Natural killer cell treated with Interleukin-12 subunit alpha and Interleukin-12 subunit beta and Interleukin-15 and Interleukin-18, amount 100 ng/mL, for 72 hours (primary cell): ENCODE measurements around the gene VSTM2A. TPM values are rescaled to one million over a fixed set of nuclear protein-coding genes. Genes with fewer than 3 reads are reported as not detected.
"Not testable (repeated sequence)": the region's sequence is repeated elsewhere in the genome, so short reads cannot be mapped to it uniquely, and the experiment has no call there.

Source experiments
- ATAC-seq, 2 donors: fragments of 150-1000 bp; cut with Tn5 transposase in 1 of 2; sonication (Bioruptor Pico), chemical (Tn5 transposase) in 1 of 2; 2 replicates each; pipeline ENCODE4 v1.10.0; 2021
- DNase-seq: peaks from one replicate; pipeline ENCODE4 v3.0.0; 2022; ENCODE audit warnings: low spot score
- H3K27ac Mint-ChIP-seq, 2 donors: 1 replicate in 1 of 2; 2 replicates in 1 of 2; pipeline ENCODE4 v1.8.0; 2022; ENCODE audit warnings: mixed read lengths in 2 of 2, mild to moderate bottlenecking in 1 of 2, moderate library complexity in 1 of 2
- H3K27me3 Mint-ChIP-seq, 2 donors: 1 replicate in 1 of 2; 2 replicates in 1 of 2; pipeline ENCODE4 v1.8.0; 2022; ENCODE audit warnings: mixed read lengths in 2 of 2
- H3K36me3 Mint-ChIP-seq: one replicate; pipeline ENCODE4 v1.8.0; 2022; ENCODE audit warnings: mixed read lengths
- H3K4me1 Mint-ChIP-seq, 2 donors: 1 replicate in 1 of 2; 2 replicates in 1 of 2; pipeline ENCODE4 v1.8.0; 2022; ENCODE audit warnings: low read depth in 2 of 2, mixed read lengths in 2 of 2, mild to moderate bottlenecking in 1 of 2
- H3K4me3 Mint-ChIP-seq: one replicate; pipeline ENCODE4 v1.8.0; 2022; ENCODE audit warnings: mixed read lengths
- H3K9me3 Mint-ChIP-seq: 2 replicates; pipeline ENCODE4 v1.8.0; 2022; ENCODE audit warnings: mixed read lengths
- total RNA-seq, 2 donors: library from RNA; stranded (reverse); gene quantifications; one replicate each; pipeline ENCODE4 v1.2.3, GENCODE V29; 2022

VSTM2A gene
- not detected for total RNA-seq

- peaks cover 0 to 3% of the 10 kb centered on the region in 2 donors for H3K4me1 Mint-ChIP-seq
- H3K4me3 Mint-ChIP-seq = no peak within 1 kb of the TSS
- peaks cover 19 to 33% of the 10 kb centered on the region in 2 donors for H3K27me3 Mint-ChIP-seq
- H3K36me3 Mint-ChIP-seq = peaks cover 24% of the 10 kb centered on the region
- H3K27ac Mint-ChIP-seq = no peak within 1 kb of the TSS
- no peak for ATAC-seq
- H3K9me3 Mint-ChIP-seq = peaks cover 7% of the 10 kb centered on the region
- DNase-seq = no peak
Observed at GRCh38 chr7:54541669-54542625, at the start of gene VSTM2A. Gene VSTM2A, plus strand, starts transcription at chr7:54542375. Its CDS starts 356 bp downstream, at chr7:54542731.

- not testable (repeated sequence) for H3K36me3 Mint-ChIP-seq, H3K27me3 Mint-ChIP-seq, ATAC-seq, H3K4me3 Mint-ChIP-seq, H3K27ac Mint-ChIP-seq, H3K4me1 Mint-ChIP-seq, DNase-seq
- peaks cover 16% of the 10 kb centered on the region for H3K9me3 Mint-ChIP-seq
Observed at GRCh38 chr7:54504531-54504930, 37.6 kb upstream of the VSTM2A start.

- Mint-ChIP-seq H3K9me3 (peaks cover 24% of the 10 kb centered on the region), H3K36me3 (peaks cover 9% of the 10 kb centered on the region)
- ATAC-seq = no peak
Observed at GRCh38 chr7:54529568-54529967, 12.6 kb upstream of the VSTM2A start.

GRCh38 chr7:54538122-54538521 is 4.1 kb upstream of the VSTM2A start:
- no peak overlapping the region for H3K27ac Mint-ChIP-seq
- peaks cover 15% of the 10 kb centered on the region for H3K36me3 Mint-ChIP-seq
- DNase-seq (no peak), ATAC-seq (no peak)
- no peaks in the 10 kb centered on the region for H3K4me1 Mint-ChIP-seq
- H3K27me3 Mint-ChIP-seq = peaks cover 9 to 18% of the 10 kb centered on the region in 2 donors
- peaks cover 17% of the 10 kb centered on the region for H3K9me3 Mint-ChIP-seq
- H3K4me3 Mint-ChIP-seq = no peak overlapping the region

More at GRCh38 chr7:54529568-54529967, 12.6 kb upstream of the VSTM2A start:
- H3K4me1 Mint-ChIP-seq = no peaks in the 10 kb centered on the region
- no peak for DNase-seq
- no peaks in the 10 kb centered on the region for H3K27me3 Mint-ChIP-seq
- H3K4me3 Mint-ChIP-seq = no peak overlapping the region
- no peak overlapping the region for H3K27ac Mint-ChIP-seq

- H3K4me3 Mint-ChIP-seq = no peak overlapping the region
- no peak overlapping the region for H3K27ac Mint-ChIP-seq
- H3K27me3 Mint-ChIP-seq = peaks cover 20 to 33% of the 10 kb centered on the region in 2 donors
- peaks cover 0 to 3% of the 10 kb centered on the region in 2 donors for H3K4me1 Mint-ChIP-seq
- peaks cover 24% of the 10 kb centered on the region for H3K36me3 Mint-ChIP-seq
- no peak for ATAC-seq
- H3K9me3 Mint-ChIP-seq = peaks cover 7% of the 10 kb centered on the region
- no peak for DNase-seq
Observed at GRCh38 chr7:54543051-54543488, 895 bp downstream of the VSTM2A start.

- Mint-ChIP-seq H3K36me3 (peaks cover 24% of the 10 kb centered on the region), H3K4me3 (no peak overlapping the region), H3K9me3 (peaks cover 7% of the 10 kb centered on the region), H3K4me1 (peaks cover 0 to 3% of the 10 kb centered on the region in 2 donors), H3K27ac (no peak overlapping the region), H3K27me3 (peaks cover 23 to 33% of the 10 kb centered on the region in 2 donors)
- DNase-seq = no peak
- no peak for ATAC-seq
Observed at GRCh38 chr7:54544149-54544526, 2.0 kb downstream of the VSTM2A start.

- ATAC-seq (no peak), DNase-seq (no peak)
- no peak overlapping the region for H3K4me3 Mint-ChIP-seq
- peaks cover 0 to 3% of the 10 kb centered on the region in 2 donors for H3K4me1 Mint-ChIP-seq
- H3K27ac Mint-ChIP-seq = no peak overlapping the region
- H3K27me3 Mint-ChIP-seq = peaks cover 23 to 33% of the 10 kb centered on the region in 2 donors
- peaks cover 24% of the 10 kb centered on the region for H3K36me3 Mint-ChIP-seq
- peaks cover 7% of the 10 kb centered on the region for H3K9me3 Mint-ChIP-seq
Observed at GRCh38 chr7:54544527-54545240, 2.5 kb downstream of the VSTM2A start.

GRCh38 chr7:54545241-54545563 is 3.0 kb downstream of the VSTM2A start:
- Mint-ChIP-seq H3K9me3 (peaks cover 7% of the 10 kb centered on the region), H3K4me3 (no peak overlapping the region), H3K27me3 (peaks cover 23 to 33% of the 10 kb centered on the region in 2 donors), H3K4me1 (peaks cover 0 to 3% of the 10 kb centered on the region in 2 donors), H3K27ac (no peak overlapping the region), H3K36me3 (peaks cover 24% of the 10 kb centered on the region)
- ATAC-seq = no peak
- no peak for DNase-seq

- Mint-ChIP-seq H3K4me3 (no peak overlapping the region), H3K9me3 (peaks cover 7% of the 10 kb centered on the region), H3K4me1 (peaks cover 0 to 3% of the 10 kb centered on the region in 2 donors), H3K27ac (no peak overlapping the region), H3K27me3 (peaks cover 23 to 28% of the 10 kb centered on the region in 2 donors), H3K36me3 (peaks cover 22% of the 10 kb centered on the region)
- ATAC-seq = peak in 1 of 2 donors; percentile 56
- no peak for DNase-seq
Observed at GRCh38 chr7:54546081-54546985, 4.2 kb downstream of the VSTM2A start.

GRCh38 chr7:54546986-54547314 is 4.8 kb downstream of the VSTM2A start:
- Mint-ChIP-seq H3K27me3 (peaks cover 18 to 23% of the 10 kb centered on the region in 2 donors), H3K4me1 (peaks cover 0 to 3% of the 10 kb centered on the region in 2 donors), H3K4me3 (no peak overlapping the region), H3K9me3 (peaks cover 7% of the 10 kb centered on the region), H3K27ac (no peak overlapping the region), H3K36me3 (peaks cover 18% of the 10 kb centered on the region)
- ATAC-seq = no peak
- DNase-seq = no peak

- Mint-ChIP-seq H3K4me3 (no peak overlapping the region), H3K27me3 (peaks cover 0 to 4% of the 10 kb centered on the region in 2 donors), H3K27ac (no peak overlapping the region), H3K9me3 (peaks cover 19% of the 10 kb centered on the region), H3K36me3 (no peaks in the 10 kb centered on the region), H3K4me1 (no peaks in the 10 kb centered on the region)
- no peak for DNase-seq
- ATAC-seq = no peak
Observed at GRCh38 chr7:54550471-54550870, 8.3 kb downstream of the VSTM2A start.

- no peak for ATAC-seq
- no peak overlapping the region for H3K4me3 Mint-ChIP-seq
- H3K27ac Mint-ChIP-seq = no peak overlapping the region
- no peak for DNase-seq
- no peaks in the 10 kb centered on the region for H3K27me3 Mint-ChIP-seq
- H3K4me1 Mint-ChIP-seq = no peaks in the 10 kb centered on the region
- H3K9me3 Mint-ChIP-seq = peaks cover 19% of the 10 kb centered on the region
- H3K36me3 Mint-ChIP-seq = no peaks in the 10 kb centered on the region
Observed at GRCh38 chr7:54556121-54556520, 13.9 kb downstream of the VSTM2A start.

GRCh38 chr7:54559401-54559800 is 17.2 kb downstream of the VSTM2A start:
- H3K4me1 Mint-ChIP-seq = no peaks in the 10 kb centered on the region
- H3K4me3 Mint-ChIP-seq = no peak overlapping the region
- peaks cover 7% of the 10 kb centered on the region for H3K9me3 Mint-ChIP-seq
- DNase-seq (no peak), ATAC-seq (no peak)
- no peaks in the 10 kb centered on the region for H3K36me3 Mint-ChIP-seq
- H3K27me3 Mint-ChIP-seq = no peaks in the 10 kb centered on the region
- H3K27ac Mint-ChIP-seq = no peak overlapping the region
